GM23338 (cell line): Measurements from ENCODE around the gene C1QTNF1.

ENCODE experiments used
- CREB1 ChIP-seq: fragments of 250-450 bp; sonication (Bioruptor Pico); IDR thresholded peaks from 2 replicates; pipeline ENCODE4 v1.5.0; 2020; ENCODE audit warnings: low read depth, mild to moderate bottlenecking, moderate library complexity
- EZH2 ChIP-seq: fragments of 200-600 bp; sonication (generic); IDR thresholded peaks from one replicate; pipeline ENCODE4 v1.8.0; 2017; ENCODE audit warnings: antibody characterized with exemption, mild to moderate bottlenecking, low read depth; ENCODE audit not compliant: unreplicated experiment
- EZH2phosphoT487 ChIP-seq: fragments of 200-600 bp; sonication (generic); IDR thresholded peaks from one replicate; pipeline ENCODE4 v1.8.1; 2018; ENCODE audit warnings: antibody characterized with exemption; ENCODE audit not compliant: unreplicated experiment
- JUNB ChIP-seq: IDR thresholded peaks from one replicate; pipeline ENCODE4 v1.6.1; 2016; ENCODE audit warnings: antibody characterized with exemption; ENCODE audit not compliant: unreplicated experiment
- NANOG ChIP-seq: IDR thresholded peaks from 2 replicates; pipeline ENCODE4 v1.6.1; 2016; ENCODE audit warnings: antibody characterized with exemption, borderline replicate concordance
- POLR2AphosphoS5 ChIP-seq: IDR thresholded peaks from 2 replicates; pipeline ENCODE4 v1.6.1; 2016; ENCODE audit warnings: antibody characterized with exemption, low read depth
- STAT1 ChIP-seq: IDR thresholded peaks from one replicate; pipeline ENCODE4 v1.6.1; 2016; ENCODE audit warnings: antibody characterized with exemption; ENCODE audit not compliant: unreplicated experiment
- ZNF114 ChIP-seq: fragments of 250-450 bp; sonication (Bioruptor Pico); IDR thresholded peaks from 2 replicates; pipeline ENCODE4 v1.5.0; 2020; ENCODE audit warnings: mild to moderate bottlenecking, moderate library complexity
- ZNF331 ChIP-seq: fragments of 250-450 bp; sonication (Bioruptor Pico); IDR thresholded peaks from 2 replicates; pipeline ENCODE4 v1.5.0; 2020; ENCODE audit warnings: low read depth, mild to moderate bottlenecking, moderate library complexity
- TF ChIP-seq, protein P1 (sequence below), 2 experiments: fragments of 200-600 bp in 1 of 2; sonication (generic) in 1 of 2; conservative IDR thresholded peaks; 2 replicates each; pipeline versions ENCODE4 v1.5.1 to v1.6.1; 2016 to 2017; ENCODE audit warnings: antibody characterized with exemption in 2 of 2, low read depth in 2 of 2, mild to moderate bottlenecking in 2 of 2, moderate library complexity in 1 of 2
- TF ChIP-seq, protein P2 (sequence below): IDR thresholded peaks from one replicate; pipeline ENCODE4 v1.6.1; 2018; ENCODE audit warnings: antibody characterized with exemption; ENCODE audit not compliant: unreplicated experiment
- TF ChIP-seq, protein P3 (sequence below): IDR thresholded peaks from 2 replicates; pipeline ENCODE4 v1.6.1; 2016; ENCODE audit warnings: antibody characterized with exemption

DNA sequence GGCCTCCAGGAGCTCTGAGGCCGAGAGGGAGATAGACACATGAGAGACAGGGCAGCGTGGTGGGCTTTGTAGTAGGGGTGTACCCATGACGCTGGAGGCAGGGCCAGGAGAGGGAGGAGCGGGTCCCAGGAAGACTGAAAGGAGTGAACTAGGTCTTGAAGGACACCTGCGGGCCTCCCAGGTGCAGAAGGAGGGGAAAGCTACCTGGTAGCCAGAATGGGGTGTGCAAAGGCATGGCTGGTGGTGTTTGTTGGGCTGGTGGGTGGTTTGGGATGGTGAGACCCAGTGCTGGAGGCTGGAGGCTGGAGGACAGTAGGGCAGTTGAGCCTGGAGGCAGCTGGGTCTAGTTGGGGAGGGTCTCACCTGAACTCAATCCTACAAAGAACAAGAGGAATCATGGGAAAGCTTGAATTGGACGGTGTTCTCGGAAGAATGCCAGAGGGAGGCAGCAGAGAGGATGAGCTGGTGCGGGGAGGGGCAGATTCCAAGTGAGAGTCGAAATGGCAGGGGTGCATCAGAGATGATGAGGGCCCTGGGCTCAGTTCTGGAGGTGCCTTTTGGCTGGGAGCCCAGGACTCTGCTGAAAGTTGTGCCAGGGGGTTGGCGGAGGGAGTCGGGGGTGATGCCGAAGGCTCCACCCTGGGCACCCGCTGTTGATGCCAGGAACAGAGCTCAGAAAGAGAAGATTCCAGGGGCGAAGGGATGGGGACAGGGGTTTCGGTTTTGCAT is 21.2 kb downstream of the C1QTNF1 start:
- TF ChIP-seq, protein P1, sequence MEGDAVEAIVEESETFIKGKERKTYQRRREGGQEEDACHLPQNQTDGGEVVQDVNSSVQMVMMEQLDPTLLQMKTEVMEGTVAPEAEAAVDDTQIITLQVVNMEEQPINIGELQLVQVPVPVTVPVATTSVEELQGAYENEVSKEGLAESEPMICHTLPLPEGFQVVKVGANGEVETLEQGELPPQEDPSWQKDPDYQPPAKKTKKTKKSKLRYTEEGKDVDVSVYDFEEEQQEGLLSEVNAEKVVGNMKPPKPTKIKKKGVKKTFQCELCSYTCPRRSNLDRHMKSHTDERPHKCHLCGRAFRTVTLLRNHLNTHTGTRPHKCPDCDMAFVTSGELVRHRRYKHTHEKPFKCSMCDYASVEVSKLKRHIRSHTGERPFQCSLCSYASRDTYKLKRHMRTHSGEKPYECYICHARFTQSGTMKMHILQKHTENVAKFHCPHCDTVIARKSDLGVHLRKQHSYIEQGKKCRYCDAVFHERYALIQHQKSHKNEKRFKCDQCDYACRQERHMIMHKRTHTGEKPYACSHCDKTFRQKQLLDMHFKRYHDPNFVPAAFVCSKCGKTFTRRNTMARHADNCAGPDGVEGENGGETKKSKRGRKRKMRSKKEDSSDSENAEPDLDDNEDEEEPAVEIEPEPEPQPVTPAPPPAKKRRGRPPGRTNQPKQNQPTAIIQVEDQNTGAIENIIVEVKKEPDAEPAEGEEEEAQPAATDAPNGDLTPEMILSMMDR (conservative IDR thresholded peaks at IDR 0.05; ENCODE audit: low read depth in 2 of 2) = peak in 1 of 2 experiments; percentile 11; a peak in 1 of 4 replicates
- TF ChIP-seq, protein P2, sequence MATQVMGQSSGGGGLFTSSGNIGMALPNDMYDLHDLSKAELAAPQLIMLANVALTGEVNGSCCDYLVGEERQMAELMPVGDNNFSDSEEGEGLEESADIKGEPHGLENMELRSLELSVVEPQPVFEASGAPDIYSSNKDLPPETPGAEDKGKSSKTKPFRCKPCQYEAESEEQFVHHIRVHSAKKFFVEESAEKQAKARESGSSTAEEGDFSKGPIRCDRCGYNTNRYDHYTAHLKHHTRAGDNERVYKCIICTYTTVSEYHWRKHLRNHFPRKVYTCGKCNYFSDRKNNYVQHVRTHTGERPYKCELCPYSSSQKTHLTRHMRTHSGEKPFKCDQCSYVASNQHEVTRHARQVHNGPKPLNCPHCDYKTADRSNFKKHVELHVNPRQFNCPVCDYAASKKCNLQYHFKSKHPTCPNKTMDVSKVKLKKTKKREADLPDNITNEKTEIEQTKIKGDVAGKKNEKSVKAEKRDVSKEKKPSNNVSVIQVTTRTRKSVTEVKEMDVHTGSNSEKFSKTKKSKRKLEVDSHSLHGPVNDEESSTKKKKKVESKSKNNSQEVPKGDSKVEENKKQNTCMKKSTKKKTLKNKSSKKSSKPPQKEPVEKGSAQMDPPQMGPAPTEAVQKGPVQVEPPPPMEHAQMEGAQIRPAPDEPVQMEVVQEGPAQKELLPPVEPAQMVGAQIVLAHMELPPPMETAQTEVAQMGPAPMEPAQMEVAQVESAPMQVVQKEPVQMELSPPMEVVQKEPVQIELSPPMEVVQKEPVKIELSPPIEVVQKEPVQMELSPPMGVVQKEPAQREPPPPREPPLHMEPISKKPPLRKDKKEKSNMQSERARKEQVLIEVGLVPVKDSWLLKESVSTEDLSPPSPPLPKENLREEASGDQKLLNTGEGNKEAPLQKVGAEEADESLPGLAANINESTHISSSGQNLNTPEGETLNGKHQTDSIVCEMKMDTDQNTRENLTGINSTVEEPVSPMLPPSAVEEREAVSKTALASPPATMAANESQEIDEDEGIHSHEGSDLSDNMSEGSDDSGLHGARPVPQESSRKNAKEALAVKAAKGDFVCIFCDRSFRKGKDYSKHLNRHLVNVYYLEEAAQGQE = no peak
- no peak for TF ChIP-seq EZH2
- TF ChIP-seq JUNB = no peak
- TF ChIP-seq POLR2AphosphoS5 = no peak
- no peak for TF ChIP-seq CREB1 (CRISPR knock-in tag)
- TF ChIP-seq, protein P3, sequence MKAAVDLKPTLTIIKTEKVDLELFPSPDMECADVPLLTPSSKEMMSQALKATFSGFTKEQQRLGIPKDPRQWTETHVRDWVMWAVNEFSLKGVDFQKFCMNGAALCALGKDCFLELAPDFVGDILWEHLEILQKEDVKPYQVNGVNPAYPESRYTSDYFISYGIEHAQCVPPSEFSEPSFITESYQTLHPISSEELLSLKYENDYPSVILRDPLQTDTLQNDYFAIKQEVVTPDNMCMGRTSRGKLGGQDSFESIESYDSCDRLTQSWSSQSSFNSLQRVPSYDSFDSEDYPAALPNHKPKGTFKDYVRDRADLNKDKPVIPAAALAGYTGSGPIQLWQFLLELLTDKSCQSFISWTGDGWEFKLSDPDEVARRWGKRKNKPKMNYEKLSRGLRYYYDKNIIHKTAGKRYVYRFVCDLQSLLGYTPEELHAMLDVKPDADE = no peak
- no peak for TF ChIP-seq EZH2phosphoT487
- no peak for TF ChIP-seq ZNF331 (CRISPR knock-in tag)
- TF ChIP-seq STAT1 = no peak
- no peak for TF ChIP-seq ZNF114 (CRISPR knock-in tag)
- no peak for TF ChIP-seq NANOG
